ENCODE results near the gene KAZN. TPM values are rescaled to one million over a fixed set of nuclear protein-coding genes. Genes with fewer than 3 reads are reported as not detected.

KAZN gene
- polyA plus RNA-seq, 1 experiment, result 3.7 TPM

GRCh38 chr1:14924455-14925331, 326.2 kb downstream of the KAZN start:
- POLR2A ChIA-PET, result interaction anchor here (0.6 to 1.1 kb wide), 2 partner anchors 18 to 21 kb away, joined by 3 to 4 read pairs; no protein-coding TSS in a partner anchor
- no peak for DNase-seq (ENCODE audit: low read depth, low spot score)
- no peak for TF ChIP-seq CTCF (IDR thresholded peaks at IDR 0.05; ENCODE audit: low read depth, low read length)
- peak overlapping the region; percentile 68 for H3K4me3 ChIP-seq (ENCODE audit: low read depth, low read length)
- CTCF ChIA-PET, result interaction anchor here (0.6 to 4.0 kb wide), 2 partner anchors 103 to 106 kb away, joined by 3 to 27 read pairs; no protein-coding TSS in a partner anchor
- no peaks in the 10 kb centered on the region for H3K9me3 ChIP-seq (ENCODE audit: control insufficient read depth, insufficient read depth, low read length)
- H3K27ac ChIP-seq (ENCODE audit: low read depth, low read length), result no peak overlapping the region
- no peaks in the 10 kb centered on the region for H3K27me3 ChIP-seq (ENCODE audit: control insufficient read depth, insufficient read depth, low read length)

- Histone ChIP-seq H3K4me3 (ENCODE audit: low read depth, low read length) (peak overlapping the region; percentile 68), H3K9me3 (ENCODE audit: control insufficient read depth, insufficient read depth, low read length) (no peaks in the 10 kb centered on the region), H3K27ac (ENCODE audit: low read depth, low read length) (peak overlapping the region; percentile 57), H3K27me3 (ENCODE audit: control insufficient read depth, insufficient read depth, low read length) (no peaks in the 10 kb centered on the region)
- no peak for TF ChIP-seq CTCF (IDR thresholded peaks at IDR 0.05; ENCODE audit: low read depth, low read length)
- no peak for DNase-seq (ENCODE audit: low read depth, low spot score)
- CTCF ChIA-PET, result interaction anchor here (1.5 to 4.0 kb wide), 2 partner anchors 10 to 102 kb away, joined by 6 to 27 read pairs; no protein-coding TSS in a partner anchor
- POLR2A ChIA-PET, result interaction anchor here (0.6 to 1.3 kb wide), 4 partner anchors 15 to 20 kb away, joined by 3 to 8 read pairs (median 6); no protein-coding TSS in a partner anchor
These were observed 327.1 kb downstream of the KAZN start for GRCh38 chr1:14925336-14926136.

GRCh38 chr1:14926229-14926628, 327.7 kb downstream of the KAZN start:
- H3K27ac ChIP-seq (ENCODE audit: low read depth, low read length), result peak overlapping the region; percentile 86
- no peaks in the 10 kb centered on the region for H3K9me3 ChIP-seq (ENCODE audit: control insufficient read depth, insufficient read depth, low read length)
- no peak for DNase-seq (ENCODE audit: low read depth, low spot score)
- H3K4me3 ChIP-seq (ENCODE audit: low read depth, low read length), result peak overlapping the region; percentile 7; the same call in 1 of the 2 replicates
- CTCF ChIA-PET, result interaction anchor here (1.1 to 4.0 kb wide), 4 partner anchors 11 to 339 kb away, joined by 3 to 27 read pairs (median 5); no protein-coding TSS in a partner anchor
- H3K27me3 ChIP-seq (ENCODE audit: control insufficient read depth, insufficient read depth, low read length), result no peaks in the 10 kb centered on the region
- POLR2A ChIA-PET, result interaction anchor here (1.2 to 1.3 kb wide), 2 partner anchors 17 to 19 kb away, joined by 5 to 6 read pairs; no protein-coding TSS in a partner anchor
- TF ChIP-seq CTCF (IDR thresholded peaks at IDR 0.05; ENCODE audit: low read depth, low read length), result no peak

GRCh38 chr1:14926818-14927575, 328.5 kb downstream of the KAZN start:
- ChIA-PET CTCF (interaction anchor here (1.1 to 4.0 kb wide), 4 partner anchors 12 to 338 kb away, joined by 3 to 27 read pairs (median 5); no protein-coding TSS in a partner anchor), POLR2A (interaction anchor here (1.2 to 1.3 kb wide), 2 partner anchors 16 to 19 kb away, joined by 5 to 6 read pairs; no protein-coding TSS in a partner anchor)
- Histone ChIP-seq H3K4me3 (ENCODE audit: low read depth, low read length) (no peak overlapping the region), H3K27ac (ENCODE audit: low read depth, low read length) (peak overlapping the region; percentile 86), H3K27me3 (ENCODE audit: control insufficient read depth, insufficient read depth, low read length) (no peaks in the 10 kb centered on the region), H3K9me3 (ENCODE audit: control insufficient read depth, insufficient read depth, low read length) (no peaks in the 10 kb centered on the region)
- TF ChIP-seq CTCF (IDR thresholded peaks at IDR 0.05; ENCODE audit: low read depth, low read length), result no peak
- no peak for DNase-seq (ENCODE audit: low read depth, low spot score)
